ENCODE measurements around the gene CORO2A.
A peak's percentile ranks its signal among the peaks of the same experiment; 100 is the strongest.

Gene CORO2A

DNA sequence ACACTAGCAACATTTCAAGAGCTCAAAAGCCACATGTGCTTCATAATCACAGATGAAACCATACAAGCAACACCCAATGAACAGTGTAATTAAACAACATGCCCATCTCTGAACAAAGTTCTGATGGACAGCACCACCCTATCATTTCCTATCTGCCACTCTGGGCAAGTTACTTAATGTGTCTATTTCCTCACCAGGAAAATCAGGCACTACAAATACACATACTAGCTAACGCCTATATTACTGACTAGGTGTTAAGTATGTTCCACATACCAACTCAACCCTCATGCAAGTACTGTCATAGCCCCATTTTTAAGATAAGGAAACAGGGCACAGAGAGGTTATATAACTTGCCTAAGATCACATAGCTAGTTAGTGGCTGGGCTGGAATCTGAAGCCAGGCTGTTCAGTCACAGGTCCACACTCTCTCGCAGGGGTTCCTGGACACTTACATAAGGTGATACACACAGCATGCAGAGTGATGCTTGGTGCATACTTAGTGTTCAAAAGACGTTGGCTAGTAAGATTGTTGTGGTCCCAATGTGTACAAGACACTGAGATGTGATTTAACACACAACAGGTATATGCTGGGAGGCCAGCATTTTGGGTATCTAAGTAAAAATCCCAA lies 24.2 kb downstream of the CORO2A start:
- no peak for DNase-seq

DNA sequence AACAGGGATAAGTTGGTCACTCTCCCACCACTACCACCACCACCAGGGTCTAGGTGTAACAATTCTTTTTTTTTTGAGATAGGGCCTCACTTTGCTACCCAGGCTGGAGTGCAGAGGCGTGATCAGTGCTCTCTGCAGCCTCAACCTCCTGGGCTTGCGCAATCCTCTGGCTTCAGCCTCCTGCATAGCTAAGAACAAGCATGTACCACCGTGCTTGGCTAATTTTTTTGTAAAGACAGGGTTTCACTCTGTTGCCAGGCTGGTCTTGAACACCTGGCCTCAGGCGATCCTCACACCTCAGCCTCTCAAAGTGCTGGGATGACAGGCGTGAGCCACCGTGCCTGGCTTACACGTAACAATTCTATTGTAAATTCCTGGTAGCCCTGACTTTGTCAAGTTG lies 27.5 kb downstream of the CORO2A start:
- DNase-seq, result no peak

DNA sequence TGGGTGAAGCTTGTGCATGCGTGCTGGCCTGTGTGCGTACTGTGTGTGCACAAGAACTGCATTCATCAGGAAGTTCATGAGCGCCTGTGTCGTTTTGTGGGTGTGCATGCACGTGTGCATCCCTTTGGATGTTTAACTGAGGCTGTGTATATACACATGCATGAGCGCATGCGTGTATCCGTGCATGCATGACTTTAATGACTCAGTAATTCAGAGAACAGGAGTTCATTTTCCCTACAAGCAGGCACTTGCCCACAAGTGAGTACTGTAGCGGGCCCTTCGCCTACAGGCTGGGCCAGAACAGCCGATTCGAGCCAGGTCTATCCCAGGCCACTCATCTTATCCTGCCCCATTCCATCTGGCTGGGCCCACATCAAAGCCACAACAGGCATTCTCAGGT lies 29.8 kb downstream of the CORO2A start:
- no peak for DNase-seq

DNA sequence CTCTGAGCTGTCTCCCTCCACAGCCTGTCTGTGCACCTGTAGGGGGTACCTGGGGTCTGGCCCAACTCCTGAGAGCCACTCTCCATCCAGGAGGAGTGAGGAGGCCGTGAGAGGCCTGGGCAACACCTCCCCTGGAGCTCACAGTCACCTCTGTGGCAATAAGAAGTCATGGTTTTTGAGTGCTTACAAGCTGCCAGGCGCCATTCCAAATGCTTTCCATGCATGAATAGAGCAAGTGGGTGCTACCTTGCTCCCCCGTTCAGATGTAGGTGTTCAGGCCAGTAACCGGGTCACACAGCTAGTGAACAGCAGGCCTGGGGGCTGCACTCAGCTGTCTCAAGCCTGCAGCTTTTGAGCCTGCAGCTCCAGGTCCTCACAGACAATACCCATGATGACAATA lies 30.6 kb downstream of the CORO2A start:
- no peak for DNase-seq

DNA sequence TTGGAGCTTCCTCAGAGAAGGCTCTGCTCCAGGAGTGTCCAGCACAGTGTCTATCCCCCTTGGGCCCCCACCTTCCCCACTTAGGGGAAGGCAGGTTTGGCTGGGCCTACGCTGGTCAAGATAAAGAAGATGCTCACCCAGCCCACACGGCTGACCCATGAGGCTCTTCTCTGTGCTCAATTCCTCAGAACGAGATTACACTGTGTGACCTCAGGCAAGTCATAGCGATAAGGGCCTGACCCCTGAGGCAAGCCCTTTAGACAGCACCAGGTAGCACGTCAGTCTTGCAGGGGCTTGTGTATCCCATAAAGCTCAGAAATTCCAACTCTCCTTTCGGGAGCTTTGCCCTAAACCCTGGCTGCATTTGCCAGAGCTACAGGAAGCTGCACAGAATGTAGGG lies 32.6 kb downstream of the CORO2A start:
- no peak for DNase-seq

DNA sequence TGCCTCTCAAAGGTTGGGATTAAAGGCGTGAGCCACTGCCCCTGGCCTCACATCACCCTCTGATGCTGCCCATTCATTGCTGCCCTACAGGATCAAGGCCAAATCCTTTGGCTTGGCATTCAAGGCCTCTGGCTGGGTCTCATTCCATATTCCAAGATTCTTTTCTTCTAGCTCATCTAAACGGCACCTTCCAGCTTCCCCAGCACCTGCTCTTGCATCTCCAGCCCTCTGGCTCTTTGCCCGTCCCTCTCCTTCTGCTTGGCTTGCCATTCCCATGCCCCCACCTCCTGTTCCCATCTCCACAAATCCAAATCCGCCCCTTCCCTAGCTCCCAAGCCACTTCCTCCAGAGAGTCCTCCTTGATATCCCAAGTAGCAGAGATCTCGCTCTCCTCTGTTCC lies 33.1 kb downstream of the CORO2A start:
- DNase-seq, result no peak

DNA sequence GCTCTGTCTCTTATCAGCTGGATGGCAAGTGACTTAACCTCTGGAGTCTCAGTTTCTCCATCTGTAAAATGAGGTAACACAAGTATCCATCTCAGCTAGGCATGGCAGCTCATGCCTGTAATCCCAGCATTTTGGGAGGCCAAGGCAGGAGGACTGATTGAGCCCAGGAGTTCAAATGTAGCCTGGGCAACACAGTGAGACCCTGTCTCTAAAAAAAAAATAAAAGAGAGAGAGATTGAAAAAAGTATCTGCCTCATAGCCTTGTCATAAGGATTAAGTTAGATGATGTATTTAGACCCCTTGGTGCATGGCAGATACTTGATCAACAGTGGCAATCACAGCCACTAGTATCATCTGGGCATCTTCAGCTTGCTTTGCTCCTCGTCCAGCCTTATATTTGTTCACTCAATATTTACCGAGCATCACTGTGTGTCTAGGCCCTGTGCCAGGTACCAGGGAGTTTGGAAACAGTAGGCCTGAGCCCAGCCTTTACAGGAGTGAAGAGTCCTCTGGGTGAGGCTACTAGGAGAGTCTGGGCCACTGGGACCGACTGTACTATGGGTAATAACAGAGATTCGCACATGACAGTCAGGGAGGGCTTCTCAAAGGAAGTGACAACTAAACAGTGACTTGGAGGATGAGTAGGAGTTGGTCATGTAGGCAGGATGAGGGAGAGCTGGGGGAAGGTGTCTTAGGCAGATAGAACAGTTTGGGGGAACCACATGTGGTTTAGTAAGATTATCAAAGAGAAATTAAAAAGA lies 34.2 kb downstream of the CORO2A start:
- peak; percentile 45 for DNase-seq

DNA sequence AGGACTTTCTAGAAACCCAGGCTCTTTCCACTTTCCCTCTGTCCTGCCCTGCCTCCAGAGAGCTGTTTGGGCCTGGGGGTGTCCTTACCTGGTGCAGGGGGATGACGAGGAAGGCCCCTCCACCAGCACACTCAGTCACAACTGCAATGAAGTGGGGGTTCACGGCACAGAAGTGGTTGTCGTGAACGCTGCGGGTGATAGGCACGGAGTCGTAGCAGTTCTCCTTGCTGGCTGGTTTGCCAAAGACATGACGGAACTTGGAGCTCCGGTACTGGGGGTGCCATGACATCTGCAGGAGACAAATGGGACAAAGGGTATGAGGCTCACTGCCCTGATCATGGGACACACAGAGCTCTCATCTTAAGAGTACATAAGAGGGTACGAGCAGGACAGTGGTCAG lies 35.1 kb downstream of the CORO2A start:
- DNase-seq, result no peak

DNA sequence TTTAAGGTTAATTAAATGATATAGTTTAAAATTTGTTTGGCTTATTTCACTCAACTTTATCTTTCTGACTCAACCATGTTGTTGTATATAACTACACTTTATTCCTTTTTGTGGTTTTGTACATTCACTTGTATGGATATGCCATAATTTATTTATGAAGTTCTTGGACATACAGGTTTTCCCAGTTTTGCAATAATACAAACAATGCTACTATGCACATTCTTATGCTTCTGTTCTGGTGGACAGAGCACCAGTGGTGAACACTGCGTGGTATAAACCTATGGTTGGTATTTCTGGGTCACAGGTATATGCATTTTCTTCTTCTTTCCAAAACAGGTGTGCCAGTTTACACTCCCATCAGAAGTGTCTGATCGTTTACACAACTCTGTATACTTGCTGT lies 37.8 kb downstream of the CORO2A start:
- no peak for DNase-seq

DNA sequence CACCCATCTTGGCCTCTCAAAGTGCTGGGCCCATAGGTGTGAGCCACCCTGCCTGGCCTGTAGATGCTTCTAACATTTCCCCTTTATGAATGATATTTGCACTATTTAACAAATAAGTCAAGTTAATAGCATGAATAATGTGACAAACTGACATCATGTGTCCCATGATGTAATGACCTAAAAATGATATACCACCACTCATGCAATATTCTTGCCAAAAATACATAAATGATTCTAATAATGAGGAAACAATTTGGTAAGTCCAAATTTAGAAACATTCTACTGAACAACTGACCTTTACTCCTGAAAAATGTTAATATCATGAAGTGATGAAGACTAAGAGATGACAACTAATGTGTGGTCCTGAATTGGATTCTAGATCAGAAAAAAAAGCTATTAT lies 39.9 kb downstream of the CORO2A start:
- no peak for DNase-seq

DNA sequence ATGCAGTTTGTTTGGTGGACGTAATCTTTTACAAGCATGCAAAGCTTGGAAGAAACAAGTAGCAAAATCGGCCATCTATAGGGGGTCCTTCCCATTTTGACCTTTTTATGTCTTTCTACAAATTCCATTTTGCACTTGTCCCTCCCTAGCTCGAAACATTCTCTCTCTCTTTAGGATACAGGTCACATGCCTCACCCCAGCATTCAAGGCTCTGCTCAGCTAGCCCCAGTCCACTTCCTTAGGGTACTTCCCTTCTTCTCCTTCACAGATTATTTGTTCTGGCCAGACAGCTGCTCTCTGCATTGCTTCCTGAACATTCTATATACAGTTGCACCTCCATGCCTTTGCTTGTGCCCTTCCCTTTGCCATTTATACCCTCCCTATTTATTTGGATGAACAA lies 41.7 kb downstream of the CORO2A start:
- DNase-seq, result no peak

DNA sequence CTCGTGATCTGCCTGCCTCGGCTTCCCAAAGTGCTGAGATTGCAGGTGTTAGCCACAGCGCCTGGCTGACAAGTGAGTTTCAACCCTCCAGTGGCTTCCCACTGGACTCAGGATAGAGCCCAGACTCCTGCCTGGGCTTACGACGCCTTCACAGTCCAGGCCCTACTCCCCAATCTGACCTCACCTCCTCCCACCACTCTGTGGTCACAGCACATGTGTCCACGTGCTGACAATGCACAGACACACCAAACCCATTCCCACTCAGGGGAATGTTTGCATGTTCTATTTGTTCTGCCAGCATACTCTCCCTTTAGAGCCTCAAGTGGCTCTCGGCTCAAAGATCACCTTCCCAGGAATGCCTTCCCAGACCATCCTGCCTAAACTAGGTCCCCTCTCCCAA lies 42.3 kb downstream of the CORO2A start:
- no peak for DNase-seq

DNA sequence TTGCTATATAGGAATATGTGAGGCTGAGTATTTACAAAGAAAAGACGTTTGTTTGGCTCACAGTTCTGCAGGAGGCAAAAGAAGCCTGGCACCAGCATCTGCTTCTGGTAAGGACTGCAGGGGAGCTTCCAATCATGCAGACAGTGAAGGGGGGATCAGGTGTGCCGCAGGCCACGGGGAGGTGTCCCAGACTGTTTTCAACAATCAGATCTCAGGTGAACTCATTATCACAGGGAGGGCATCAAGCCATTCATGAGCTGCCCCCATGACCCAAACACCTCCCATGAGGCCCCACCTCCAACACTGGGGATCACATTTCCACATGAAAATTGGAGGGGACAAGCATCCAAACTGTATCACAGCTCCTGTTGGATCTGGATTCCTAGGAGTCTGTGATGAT lies 43.0 kb downstream of the CORO2A start:
- DNase-seq, result no peak

DNA sequence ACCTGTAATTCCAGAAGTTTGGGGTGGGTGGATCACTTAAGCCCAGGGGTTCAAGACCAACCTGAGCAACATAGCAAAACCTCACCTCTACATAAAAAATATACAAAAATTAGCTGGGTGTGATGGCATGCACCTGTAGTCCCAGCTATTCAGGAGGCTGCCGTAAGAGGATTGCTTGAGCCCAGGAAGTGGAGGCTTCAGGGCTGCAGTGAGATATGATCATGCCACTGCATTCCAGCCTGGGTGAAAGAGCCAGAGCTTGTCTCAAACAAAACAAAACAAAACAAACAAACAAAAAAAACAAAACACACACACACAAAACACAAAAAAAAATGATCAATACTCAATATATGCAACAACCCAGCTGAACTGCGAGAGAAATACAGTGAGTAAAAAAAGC lies 44.0 kb downstream of the CORO2A start:
- no peak for DNase-seq

DNA sequence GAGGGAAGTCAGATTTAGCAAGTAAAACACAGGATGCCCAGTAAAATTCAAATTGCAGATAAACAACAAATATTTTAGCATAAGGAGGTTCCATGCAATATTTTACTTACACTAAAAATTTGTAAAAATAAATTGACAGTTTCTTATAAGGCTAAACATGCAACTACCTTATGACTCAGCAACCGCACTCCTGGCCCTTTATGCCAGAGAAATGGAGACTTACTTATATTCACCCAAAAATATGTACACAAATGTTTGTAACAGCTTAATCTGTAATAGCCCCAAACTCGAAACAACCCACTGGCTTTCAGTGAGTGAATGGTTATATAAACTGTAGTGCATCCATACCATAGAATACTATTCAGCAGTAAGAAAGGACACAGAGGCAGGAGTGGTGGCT lies 44.9 kb downstream of the CORO2A start:
- DNase-seq, result no peak

DNA sequence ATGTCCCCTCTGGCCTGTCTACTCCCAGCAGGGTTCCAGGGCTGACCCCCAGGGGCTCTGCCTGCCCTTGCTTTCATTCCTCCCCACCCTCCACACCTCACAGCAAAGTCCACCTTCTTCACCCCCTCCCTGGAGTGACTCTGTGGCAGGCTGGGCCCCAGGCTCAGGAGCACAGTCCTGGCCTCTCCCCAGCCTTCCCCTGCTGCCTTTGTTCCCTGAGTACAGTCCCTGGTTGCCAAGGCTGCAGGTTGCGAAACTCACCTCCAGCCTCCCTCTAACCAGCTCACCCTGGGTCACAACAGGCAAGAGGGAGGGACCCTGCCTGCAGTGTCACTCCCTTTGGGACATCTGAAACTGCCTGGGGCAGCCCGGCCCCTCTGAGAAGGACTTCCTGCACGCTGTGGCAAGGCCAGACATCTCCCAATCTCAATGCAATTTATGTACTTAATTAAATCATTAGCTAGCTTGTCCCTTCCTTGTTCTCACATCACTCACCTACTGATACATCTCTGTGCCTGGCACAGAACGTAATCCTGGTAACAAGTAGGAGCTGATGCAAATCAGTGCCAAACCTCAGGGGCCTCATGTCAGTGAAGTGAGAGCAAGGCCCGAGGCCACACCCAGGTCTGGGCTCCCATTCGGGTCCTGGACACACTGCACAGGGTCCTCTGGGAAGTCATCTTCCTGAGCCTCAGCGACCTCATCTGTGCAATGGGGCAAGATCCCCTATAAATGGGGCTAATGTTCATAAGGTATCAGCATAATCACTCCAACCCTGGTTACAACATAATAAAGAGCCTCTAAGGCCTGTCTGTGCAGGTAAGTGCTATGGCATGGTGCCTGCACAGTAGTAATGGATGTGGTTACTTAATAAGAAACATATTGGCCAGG lies 46.1 kb downstream of the CORO2A start:
- no peak for DNase-seq

DNA sequence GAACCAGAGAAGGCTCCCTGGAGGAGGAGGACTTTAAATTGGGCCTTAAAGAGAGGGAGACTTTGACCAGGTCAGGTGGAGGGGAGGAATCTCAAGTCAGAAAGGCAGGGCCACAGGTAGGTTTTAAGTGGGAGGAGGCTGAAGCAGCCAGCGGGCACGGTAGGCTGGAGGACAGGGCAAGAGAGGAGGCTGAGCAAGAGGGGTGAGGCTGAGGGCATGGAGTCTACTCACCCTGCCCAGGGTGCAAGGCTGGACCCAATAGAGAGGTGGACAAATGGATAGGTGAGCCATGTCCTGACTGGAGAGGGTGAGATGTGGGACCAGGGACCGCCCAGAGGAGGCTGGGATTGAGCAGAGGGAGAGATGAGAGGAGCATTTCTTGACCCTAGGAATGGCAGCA lies 47.8 kb downstream of the CORO2A start:
- no peak for DNase-seq

DNA sequence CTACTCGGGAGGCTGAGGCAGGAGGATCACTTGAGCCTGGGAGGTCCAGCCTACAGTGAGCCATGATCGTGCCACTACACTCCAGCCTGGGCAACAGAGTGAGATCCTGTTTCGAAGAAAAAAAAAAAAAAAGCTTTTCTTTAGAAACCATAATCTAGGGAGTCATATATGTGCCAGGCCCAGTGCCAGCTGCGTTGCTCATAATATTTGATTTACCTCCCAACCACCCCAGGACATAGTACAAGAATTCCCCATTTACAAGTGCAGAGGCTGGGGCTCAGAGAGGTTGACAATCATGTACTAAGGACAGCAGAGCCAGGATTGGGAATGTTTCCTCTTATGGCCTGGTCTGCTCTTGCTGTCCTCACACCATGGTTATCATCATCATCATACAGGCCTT lies 48.4 kb downstream of the CORO2A start:
- no peak for DNase-seq

DNA sequence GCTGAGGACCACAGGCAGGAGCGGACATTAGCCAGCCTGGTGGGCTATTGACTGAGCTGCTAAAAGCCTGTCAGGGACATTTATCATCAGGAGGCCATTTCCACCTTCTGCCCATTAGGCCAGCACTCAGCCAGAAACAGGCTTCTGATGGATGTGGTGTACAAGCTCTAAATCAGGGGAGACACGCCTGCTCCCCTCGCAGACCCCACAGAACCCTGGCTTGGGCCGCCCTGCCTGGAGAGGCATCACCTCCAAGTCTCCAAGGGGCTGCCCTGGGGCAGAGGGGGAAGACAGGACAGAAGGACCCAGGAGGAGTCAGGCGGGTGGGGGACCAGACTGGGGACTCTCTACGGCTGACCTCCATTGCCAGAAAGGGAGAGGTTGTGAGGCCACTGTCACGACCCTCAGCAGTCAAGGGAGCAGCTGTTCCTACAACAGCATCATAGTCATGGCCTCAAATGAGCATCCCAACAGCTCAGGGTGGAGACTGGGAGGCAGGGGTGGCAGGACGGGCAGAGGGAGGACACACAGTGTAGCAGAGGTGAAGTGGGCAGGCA lies 49.4 kb downstream of the CORO2A start:
- no peak for DNase-seq

DNA sequence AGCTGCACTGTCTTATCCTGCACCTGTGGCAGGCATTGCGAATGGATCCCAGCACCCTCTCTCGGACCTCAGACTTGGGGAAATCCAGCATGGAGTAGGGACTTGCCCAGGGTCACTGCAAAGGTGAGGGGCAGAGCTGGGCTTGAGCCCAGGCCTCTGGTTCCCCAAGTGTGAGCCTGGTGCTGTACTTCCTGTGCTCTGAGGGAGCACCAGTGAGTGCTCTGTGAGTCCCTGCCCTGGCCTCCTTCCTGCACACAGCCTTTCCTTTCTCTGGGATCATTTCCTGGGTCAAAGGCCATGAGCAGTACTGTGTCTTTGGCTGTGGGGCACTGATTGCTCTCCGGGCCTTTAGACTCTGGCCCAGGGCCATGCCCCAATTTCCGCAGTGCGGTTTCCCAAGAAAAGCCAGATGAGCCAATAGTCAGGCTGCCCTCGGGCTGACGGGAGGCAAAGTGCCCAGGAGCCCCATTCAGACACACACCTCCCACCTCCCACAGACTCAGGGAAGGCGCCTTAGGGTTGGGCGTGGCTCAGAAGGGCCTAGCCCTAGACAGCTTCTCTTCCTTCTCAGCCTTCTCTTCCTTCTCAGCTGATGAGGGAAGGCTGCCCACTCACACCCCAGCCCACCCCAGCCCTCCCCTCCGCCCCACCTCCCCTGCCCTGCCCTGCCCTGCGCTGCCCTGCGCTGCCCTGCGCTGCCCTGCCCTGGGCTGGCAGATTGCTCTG lies 50.1 kb downstream of the CORO2A start:
- no peak for DNase-seq

DNA sequence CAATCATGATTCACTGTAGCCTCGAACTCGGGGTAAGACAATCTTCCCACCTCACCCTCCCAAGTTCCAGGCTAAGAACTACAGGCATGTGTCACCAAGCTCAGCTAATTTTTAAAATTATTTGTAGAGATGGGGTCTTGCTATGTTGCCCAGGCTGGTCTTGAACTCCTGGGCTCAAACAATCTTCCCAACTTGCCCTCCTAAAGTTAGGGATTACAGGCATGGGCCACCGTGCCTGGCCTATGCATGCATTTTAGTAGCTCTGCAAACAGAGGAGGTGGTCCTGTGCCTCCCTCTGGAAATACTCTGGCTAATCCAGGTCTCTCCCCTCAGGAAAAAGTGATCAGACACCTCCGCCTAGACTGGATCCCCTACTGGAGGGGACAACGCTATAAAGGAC lies 51.9 kb downstream of the CORO2A start:
- DNase-seq, result no peak

DNA sequence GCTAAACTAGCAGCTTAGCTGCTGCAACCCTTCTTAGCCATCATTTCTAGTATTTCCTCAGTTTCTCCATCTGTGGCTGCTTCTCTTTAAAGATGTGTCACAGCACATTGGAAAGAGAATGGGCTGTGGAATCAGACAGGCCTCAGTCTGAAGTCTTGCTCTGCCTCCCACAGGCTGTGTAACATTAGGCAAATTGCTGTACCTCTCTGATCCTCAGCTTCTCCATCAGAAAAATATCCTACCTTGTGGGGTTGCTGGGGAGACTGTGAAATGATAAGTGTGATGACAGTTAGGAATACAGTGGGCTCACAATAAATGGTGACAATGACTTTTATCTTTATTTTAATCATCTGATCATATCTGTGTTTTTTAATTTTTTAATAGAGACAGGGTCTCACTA lies 55.9 kb downstream of the CORO2A start:
- no peak for DNase-seq

DNA sequence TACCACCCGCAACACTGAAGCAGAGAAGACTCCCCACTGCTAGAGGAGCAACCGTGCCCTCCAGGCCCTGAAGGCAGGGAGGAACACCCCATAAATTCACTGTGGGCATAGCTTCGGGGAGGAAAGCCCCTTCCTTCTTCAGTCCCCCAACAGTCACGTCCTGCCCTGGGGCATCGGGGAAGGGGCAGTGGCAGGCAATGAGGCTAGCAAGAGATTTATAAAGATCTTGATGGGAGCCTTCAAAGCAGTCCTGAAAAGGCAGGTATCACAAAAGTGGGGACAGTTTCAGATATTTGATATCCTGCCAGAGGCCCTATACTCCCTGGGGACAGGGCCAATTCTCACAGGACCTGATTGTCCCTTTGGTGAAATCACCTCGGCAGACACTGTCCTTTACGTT lies 56.5 kb downstream of the CORO2A start:
- DNase-seq, result no peak
